Mesenteric fat pad (tissue), 1 donor: ENCODE results near the gene ITGB1. TPM values are rescaled to one million over a fixed set of nuclear protein-coding genes. Genes with fewer than 3 reads are reported as not detected.
"Not testable (repeated sequence)": the region's sequence is repeated elsewhere in the genome, so short reads cannot be mapped to it uniquely, and the experiment has no call there.

ENCODE experiments used
- DNase-seq: peaks from one replicate; pipeline ENCODE4 v3.0.0-alpha.2; 2020; ENCODE audit warnings: low spot score
- long read RNA-seq: library from polyadenylated mRNA; unstranded; transcript quantifications from one replicate; pipeline ENCODE4 v2.0.0, GENCODE V29; 2020
- total RNA-seq: library from RNA; stranded (reverse); fragmentation: NEBNext Ultra II Directional; extraction: Animal tissue kit (Norgen Biotek cat#: 25700); gene quantifications from one replicate; pipeline ENCODE4 v1.2.1, GENCODE V29; 2021
- donor health status: DM: yes; HTN: yes; CAD: no.

Gene ITGB1
- 601 TPM for total RNA-seq
- long read RNA-seq, transcript ITGB1-201 (16 exons, 3,640 nt): major isoform, 60 of 182 reads
- long read RNA-seq, partial matches to known transcripts: 116 of 182 reads
- long read RNA-seq, other reads (novel, unspliced or antisense): 5 of 182 reads

DNA sequence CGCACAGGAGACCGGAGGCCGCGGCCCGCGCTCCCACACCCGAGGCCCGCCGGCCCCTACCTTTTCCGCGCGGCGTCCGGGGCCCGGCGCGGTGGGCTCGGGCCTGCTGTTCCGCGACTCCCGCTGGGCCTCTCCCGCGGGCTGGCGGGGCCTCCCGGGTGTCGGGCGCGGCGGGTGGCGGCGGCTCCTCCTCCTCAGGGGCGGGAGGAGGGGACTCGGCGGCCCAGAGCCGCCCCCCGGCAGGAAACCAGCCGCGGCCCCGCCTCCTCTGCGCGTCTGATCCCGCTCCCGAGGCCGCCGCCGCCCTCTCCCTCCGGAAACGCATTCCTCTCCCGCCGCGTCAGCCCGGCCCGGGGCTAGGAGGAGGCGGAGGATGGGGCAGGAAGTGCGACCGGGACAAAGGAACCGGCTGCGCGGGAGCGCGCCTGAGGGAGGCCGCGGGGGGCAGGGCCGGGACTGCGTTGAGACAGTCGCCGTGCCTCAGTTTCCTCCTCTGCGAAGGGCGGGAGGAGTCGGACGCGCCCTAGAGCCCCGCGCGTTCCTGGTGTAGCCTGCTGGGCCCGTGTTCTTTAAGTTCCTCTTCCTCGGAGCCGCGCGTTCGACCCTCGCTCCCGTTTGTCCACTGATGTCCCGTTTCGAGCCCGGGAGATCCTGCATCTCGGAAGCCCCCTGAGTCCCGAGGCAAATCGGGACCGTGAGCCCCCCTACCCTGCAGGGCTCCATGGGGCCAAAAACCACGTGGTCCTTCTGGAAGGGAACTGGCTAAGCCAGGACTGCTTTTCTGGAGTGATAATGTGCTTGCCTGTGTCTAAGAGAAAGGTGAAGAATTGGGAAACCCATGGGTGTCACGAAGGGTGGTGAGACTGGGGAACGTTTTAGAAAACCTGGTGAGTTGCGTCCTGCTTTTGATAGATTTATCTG is at the start of gene ITGB1:
Gene ITGB1 (minus strand): TSS at position 146 of the 921 bp plus-strand sequence. CDS start 22,672 bp downstream, outside the sequence.
- DNase-seq: peak; percentile 99

DNA sequence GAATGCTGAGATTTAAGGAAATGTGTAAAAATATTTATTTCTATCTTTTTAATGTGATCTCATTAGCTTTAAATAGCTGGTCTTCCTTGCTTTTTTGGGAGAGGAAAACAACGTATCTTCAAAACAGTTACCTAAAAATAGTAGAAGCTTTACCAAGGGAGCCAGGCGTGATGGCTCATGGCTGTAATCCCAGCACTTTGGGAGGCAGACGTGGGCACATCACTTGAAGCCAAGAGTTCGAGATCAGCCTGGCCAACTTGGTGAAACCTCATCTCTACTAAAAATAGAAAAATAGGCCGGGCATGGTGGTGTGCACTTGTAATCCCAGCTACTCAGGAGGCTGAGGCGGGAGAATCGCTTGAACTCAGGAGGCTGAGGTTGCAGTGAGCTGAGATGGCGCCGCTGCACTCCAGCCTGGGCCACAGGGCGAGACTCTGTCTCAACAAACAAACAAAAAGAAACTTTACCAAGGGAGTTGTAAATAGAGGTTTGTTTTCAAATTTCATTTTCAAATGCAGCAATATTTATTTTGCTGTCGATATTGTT is 48.4 kb upstream of the ITGB1 start:
- no peak for DNase-seq

DNA sequence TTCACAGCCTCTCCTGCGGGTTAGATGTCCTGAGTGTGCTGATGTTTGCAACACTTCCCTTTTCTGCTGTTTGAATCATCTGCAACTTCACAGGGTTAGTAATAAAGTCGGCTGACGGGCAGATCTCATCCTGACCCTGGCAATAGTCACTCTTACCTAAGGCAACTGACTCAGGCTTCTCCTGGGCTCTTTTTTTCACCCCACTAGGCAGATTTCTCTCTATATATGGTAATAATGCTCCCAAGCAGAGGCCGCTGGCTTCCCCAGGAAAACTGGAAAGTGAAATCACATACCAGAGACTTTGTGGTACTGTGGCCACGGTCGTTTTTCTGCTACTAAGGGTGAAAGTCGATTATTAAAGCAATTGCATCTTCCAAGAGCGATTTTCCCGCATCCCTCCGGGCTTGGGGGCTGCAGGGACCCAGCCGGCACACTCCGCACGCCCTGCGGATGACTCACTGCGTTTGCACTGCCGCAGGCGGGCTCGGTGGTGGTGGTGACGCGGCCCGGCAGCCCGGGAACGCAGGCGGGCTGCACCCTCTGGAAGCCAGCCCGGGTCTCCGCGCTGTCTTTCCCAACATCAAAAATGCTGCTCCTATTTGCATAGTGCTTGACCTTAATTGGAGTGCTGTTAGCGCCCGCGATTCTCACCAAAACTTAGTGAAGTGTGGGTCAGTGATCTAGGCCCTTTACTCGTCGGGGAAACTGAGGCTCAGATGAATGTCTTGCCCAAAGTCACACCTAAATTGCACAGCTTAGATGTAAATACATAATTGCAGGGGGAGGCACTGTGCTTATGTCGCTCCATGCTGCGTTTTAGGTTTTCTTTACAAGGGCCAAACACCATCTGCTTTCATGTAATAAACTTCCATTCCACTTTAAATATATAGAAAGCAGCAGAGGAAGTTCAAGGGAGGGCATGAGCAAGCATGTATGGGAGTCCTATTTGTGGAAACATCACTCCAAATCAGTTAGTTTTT is 47.6 kb upstream of the ITGB1 start:
- peak; percentile 94 for DNase-seq

GRCh38 chr10:33001908-33002492 is 44.0 kb upstream of the ITGB1 start:
- DNase-seq: no peak

DNA sequence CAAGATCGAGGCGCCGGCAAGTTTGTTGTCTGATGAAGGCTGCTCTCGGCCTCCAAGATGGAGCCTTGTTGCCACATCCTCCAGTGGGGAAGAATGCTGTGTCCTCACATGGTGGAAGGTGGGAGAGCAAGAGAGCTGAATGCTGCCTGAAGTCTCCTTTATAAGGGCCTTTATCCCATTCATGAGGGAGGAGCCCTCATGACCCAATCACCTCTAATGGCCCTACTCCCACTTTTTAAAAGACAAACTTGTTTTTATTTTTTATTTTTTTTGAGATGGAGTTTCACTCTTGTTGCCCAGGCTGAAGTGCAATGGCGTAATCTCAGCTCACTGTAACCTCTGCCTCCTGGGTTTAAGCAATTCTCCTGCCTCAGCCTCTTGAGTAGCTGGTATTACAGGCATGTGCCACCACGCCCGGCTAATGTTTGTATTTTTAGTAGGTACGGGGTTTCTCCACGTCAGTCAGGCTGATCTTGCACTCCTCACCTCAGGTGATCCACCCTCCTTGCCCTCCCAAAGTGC is 40.1 kb upstream of the ITGB1 start:
- DNase-seq: not testable (repeated sequence)

GRCh38 chr10:32995751-32996150 is 37.7 kb upstream of the ITGB1 start:
- no peak for DNase-seq

GRCh38 chr10:32995066-32995622 is 37.1 kb upstream of the ITGB1 start:
- no peak for DNase-seq

DNA sequence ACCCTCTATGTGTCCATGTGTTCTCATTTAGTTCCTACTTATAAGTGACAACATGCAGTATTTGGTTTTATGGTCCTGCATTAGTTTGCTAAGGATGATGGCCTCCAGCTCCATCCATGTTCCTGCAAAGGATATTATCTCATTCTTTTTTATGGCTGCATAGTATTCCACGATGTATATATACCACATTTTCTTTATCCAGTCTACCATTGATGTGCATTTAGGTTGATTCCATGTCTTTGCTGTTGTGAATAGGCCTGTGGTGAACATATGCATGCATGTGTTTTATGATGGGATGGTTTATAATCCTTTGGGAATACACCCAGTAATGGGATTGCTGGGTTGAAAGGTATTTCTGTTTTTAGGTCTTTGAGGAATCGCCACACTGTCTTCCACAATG is 36.6 kb upstream of the ITGB1 start:
- not testable (repeated sequence) for DNase-seq

- not testable (repeated sequence) for DNase-seq
Observed at GRCh38 chr10:32992310-32992709, 34.3 kb upstream of the ITGB1 start.

- no peak for DNase-seq
Observed at GRCh38 chr10:32990811-32991210, 32.8 kb upstream of the ITGB1 start.

DNA sequence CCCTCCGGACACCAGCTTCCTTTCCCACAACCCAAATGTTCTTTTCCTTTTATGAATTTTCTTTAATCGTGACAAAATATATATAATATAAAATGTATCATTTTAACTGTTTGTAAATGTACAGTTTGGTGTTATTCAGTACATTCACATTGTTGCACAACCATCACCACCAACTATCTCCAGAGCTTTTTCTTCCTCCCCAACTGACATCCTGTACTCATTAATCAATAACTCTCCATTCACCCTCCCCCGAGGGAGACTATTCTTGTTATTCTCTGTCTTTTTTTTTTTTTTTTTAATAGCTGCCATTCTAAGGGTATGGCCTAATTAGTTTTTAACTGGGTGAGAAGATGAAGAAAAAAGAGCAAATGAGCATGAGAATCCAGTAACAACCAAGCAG is 30.6 kb upstream of the ITGB1 start:
- no peak for DNase-seq

DNA sequence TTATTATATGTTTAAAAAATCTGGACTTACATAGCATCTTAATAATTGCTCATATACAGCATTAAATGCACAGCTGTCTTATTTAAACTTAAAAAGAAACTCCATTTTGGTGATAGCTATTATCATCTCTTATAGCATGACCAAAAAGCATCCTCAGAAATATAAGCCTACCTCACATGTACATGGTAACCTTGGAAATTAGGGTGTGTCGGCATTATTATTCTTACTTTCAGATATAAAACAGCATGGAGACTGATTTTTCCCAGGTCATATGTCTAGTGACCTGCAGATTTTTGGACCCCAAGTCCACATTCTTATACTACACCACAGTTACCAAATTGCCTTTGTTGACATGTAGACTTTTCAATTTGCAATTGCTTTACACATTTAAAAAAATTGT is 29.1 kb upstream of the ITGB1 start:
- DNase-seq: no peak

- DNase-seq: no peak
Observed at GRCh38 chr10:32985775-32986350, 27.8 kb upstream of the ITGB1 start.

DNA sequence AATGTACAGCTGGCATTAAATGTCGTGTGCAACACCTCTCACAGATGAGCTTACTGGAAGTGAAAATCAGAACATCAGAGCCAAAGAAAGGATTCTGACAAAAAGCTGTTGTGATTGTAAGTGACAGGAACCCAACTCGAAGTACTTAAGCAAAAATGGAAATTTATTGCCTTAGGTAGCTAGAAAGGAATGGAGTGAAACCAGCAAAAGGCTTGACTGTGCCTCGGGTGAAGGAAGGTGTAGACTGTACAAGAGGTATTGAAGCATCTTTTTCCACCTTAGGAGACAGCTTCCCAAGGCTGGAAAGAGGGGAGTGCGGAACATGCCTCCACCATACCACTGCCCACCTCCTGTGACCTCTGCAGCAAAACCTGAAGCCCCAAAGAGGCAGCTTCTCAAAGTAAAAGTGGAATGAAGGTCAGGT is 27.3 kb upstream of the ITGB1 start:
- DNase-seq: no peak

GRCh38 chr10:32984003-32984600 is 26.1 kb upstream of the ITGB1 start:
- DNase-seq: no peak

DNA sequence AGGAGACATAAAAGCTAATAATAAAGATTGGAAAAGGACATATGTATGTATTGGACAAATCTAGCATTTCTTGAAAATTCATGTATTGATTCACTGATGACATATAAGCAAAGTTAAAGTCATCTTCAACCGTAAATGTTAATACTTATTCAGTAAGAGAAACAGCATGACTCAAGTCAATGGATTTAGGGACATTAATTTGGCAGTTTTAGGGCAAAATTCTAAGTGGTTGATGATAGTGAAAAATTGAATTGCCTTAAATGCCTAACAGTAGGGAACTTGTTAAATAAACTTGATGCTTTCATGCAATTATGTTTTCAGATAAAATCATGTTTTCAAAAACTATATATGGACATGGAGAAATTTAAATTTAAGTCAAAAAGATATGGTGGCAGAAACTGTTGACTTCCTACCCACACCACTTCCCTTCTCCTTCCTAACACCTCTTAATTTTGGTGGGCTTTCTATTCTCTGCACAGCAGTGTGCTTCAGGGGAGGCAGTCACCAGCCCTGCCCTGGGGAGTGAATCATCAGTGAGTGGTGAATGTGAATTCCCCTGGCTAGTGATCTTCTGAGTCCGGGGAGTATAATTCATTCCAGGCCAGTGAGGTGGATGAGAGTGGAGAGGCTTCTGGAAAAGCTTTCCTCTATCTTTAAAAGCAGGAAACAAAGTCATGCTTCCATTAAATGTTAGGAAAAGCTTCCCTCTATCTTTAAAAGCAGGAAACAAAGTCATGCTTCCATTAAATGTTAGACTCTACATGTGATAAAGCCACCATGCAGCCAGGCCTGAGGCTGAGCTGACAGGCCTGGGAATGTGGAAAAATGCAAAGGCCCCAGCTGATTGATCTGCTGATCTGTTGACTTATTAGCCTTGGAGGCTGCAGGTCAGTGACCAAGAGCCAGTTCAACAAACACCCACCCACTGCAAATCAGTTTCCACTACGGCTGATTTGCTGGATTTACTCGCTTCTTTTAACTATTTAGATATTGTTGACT is 25.2 kb upstream of the ITGB1 start:
- no peak for DNase-seq

DNA sequence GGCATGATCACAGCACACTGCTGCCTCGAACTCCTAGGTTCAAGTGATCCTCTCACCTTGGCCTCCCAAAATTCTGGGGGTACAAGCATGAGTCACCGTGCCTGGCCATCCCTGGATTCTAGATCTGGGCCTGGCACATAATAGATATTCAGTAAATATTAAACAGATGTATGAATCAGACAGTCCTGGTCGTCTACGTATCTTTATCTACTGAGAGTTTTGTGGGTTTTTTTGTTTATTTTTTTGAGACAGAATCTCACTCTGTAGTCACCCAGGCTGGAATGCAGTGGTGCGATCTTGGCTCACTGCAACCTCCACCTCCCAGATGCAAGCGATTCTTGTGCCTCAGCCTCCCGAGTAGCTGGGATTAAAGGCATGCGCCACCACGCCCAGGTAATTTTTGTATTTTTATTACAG is 24.3 kb upstream of the ITGB1 start:
- no peak for DNase-seq

DNA sequence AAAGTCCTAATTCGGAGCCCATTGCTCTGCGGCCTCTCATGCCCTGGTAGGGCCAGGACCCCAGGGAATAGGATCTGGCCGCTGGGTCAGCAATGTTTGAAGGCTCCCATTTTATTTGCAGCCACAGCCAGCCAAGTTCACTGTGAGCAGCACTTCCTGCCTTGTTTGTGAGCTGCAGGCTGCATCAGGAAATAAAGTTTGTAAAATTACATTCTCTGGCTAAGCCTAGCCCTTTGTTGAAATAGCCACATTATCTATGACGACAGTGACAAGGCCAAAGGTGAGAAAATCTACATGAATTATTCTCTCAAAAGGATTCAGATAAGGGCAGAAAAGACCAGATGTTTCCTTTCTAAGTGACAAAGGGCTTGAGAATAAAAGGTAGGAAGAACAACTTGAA is 23.7 kb upstream of the ITGB1 start:
- no peak for DNase-seq
